Prostate gland (tissue), 2 donors: ENCODE measurements around the gene ANKRD13D.

ENCODE experiments used
- POLR2A ChIP-seq: fragments of 450-650 bp; IDR thresholded peaks from one replicate; pipeline ENCODE4 v1.6.1; 2016; ENCODE audit warnings: antibody characterized with exemption, mild to moderate bottlenecking
- POLR2AphosphoS5 ChIP-seq: sonication (generic); formaldehyde crosslinking; IDR thresholded peaks from one replicate; pipeline ENCODE4 v1.6.1; 2017; ENCODE audit warnings: antibody characterized with exemption
- TF ChIP-seq, protein P1 (sequence below), 4 experiments: fragments of 200-600 bp in 2 of 4; fragments of 450-650 bp in 2 of 4; sonication (generic) in 2 of 4; IDR thresholded peaks; 1 replicate in 3 of 4; 2 replicates in 1 of 4; pipeline ENCODE4 v1.5.1; 2016 to 2019; ENCODE audit warnings: antibody characterized with exemption in 4 of 4, mild to moderate bottlenecking in 2 of 4, moderate library complexity in 2 of 4

- TF ChIP-seq, protein P1, sequence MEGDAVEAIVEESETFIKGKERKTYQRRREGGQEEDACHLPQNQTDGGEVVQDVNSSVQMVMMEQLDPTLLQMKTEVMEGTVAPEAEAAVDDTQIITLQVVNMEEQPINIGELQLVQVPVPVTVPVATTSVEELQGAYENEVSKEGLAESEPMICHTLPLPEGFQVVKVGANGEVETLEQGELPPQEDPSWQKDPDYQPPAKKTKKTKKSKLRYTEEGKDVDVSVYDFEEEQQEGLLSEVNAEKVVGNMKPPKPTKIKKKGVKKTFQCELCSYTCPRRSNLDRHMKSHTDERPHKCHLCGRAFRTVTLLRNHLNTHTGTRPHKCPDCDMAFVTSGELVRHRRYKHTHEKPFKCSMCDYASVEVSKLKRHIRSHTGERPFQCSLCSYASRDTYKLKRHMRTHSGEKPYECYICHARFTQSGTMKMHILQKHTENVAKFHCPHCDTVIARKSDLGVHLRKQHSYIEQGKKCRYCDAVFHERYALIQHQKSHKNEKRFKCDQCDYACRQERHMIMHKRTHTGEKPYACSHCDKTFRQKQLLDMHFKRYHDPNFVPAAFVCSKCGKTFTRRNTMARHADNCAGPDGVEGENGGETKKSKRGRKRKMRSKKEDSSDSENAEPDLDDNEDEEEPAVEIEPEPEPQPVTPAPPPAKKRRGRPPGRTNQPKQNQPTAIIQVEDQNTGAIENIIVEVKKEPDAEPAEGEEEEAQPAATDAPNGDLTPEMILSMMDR (IDR thresholded peaks at IDR 0.05) = no peak
- TF ChIP-seq POLR2A (no peak), POLR2AphosphoS5 (no peak)
Measured at GRCh38 chr11:67300756-67301312, 11.7 kb downstream of the ANKRD13D start.
